ENCODE results near the gene FAM78A.
"Not testable (repeated sequence)": the region's sequence is repeated elsewhere in the genome, so short reads cannot be mapped to it uniquely, and the experiment has no call there.

FAM78A gene

DNA sequence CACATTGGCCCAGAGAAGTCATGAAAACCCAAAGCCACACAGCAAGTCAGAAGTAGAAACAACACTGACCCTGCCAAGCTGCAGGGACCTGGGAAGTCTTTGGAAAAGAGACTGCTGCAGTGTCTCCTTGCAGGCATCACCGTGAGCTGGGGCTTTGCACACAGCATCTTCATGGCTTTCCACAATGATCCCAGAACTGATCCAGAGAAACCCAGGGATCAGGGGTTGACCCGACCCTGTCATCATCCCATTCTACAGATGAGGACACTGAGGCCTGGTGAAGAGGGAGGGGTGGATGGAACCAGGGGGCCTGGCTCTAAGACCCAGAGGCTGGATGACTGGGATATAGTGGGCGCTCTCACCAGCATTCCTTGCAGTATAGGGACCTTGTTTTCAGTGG, 4.3 kb upstream of the FAM78A start:
- DNase-seq (ENCODE audit: low spot score): no peak

DNA sequence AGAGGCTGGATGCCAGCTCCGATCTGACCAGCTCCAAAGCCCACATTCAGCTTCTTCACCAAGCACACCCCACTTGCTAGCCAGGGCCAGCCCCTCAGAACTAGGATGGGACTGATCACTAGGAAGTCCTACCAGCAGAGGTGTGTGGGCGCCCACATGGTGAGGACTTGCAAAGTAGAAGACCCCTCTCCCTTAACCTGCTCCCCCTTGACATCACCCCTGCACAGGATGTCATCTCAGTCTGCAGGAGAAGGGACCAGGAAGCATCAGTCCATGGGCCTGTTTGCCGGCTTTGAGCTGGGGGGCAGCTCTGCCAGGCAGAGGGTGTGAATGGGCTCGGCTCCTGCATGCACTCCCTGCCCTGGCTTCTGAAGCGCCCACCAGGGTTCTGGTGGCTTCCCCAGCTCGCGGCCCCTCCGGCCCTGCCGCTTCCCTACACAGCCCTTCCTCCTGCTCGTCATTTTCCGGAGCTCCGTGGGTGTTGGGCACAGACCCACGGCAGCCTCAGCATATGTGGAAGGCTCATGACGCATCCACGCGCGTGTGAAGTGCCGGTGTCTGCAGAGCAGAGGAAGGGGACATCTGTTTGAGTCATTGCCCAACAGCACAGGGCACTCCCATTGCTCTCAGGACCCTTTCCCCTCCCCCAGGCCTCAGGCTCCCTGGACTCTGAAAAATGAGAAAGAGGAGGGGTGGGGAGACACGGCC, 3.7 kb upstream of the FAM78A start:
- no peak for DNase-seq (ENCODE audit: low spot score)

DNA sequence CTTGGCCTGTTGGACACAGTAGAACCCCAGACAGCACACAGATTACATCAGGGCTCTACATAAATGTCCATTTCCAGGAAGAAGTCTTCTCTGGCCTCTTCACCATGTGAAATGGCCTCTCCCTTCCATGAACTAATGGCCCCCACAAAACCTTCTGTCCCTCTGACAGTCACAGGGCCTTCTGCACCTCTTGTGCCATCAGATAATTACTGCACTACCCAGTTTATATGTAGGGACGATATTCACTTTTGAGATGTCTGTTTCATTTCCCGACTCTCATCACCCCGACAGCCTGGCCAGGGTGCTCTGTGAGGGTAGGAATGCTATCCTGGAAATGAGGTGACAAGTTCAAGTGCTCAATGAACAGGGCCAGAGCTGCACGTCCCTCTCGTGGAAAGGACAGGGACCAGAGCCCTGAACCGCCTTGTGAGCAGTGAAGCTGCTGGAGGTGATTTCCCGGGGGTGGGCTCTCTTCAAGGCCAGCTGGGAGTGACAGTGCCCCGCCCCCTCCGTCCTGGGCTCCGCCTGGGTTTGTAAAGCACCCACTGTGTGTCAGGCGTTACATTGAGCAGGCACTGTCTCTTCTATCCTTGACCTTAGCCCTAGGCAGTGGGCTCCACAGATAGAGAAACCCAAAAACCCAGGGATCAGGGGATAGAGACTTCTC, 3.0 kb upstream of the FAM78A start:
- no peak for DNase-seq (ENCODE audit: low spot score)

DNA sequence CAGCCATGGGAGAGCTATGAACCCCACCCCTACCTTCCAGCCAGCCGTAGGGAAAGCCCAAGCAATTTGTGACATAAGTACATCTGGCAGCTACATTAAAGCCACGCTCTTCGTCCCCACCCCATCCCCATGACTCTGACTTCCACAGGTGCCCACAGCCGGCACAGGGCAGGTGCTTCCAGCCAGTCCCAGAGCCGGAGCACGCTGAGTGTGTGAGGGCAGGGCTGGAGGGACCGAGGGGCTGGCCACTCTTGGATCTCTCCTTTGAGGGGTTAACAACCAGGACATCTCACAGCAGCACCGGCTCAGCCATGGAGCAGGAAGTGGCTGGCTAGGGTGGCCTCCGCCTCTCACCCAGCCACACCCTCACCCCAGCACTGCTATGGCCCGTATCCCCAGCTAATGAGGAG, 2.4 kb upstream of the FAM78A start:
- DNase-seq (ENCODE audit: low spot score): no peak

DNA sequence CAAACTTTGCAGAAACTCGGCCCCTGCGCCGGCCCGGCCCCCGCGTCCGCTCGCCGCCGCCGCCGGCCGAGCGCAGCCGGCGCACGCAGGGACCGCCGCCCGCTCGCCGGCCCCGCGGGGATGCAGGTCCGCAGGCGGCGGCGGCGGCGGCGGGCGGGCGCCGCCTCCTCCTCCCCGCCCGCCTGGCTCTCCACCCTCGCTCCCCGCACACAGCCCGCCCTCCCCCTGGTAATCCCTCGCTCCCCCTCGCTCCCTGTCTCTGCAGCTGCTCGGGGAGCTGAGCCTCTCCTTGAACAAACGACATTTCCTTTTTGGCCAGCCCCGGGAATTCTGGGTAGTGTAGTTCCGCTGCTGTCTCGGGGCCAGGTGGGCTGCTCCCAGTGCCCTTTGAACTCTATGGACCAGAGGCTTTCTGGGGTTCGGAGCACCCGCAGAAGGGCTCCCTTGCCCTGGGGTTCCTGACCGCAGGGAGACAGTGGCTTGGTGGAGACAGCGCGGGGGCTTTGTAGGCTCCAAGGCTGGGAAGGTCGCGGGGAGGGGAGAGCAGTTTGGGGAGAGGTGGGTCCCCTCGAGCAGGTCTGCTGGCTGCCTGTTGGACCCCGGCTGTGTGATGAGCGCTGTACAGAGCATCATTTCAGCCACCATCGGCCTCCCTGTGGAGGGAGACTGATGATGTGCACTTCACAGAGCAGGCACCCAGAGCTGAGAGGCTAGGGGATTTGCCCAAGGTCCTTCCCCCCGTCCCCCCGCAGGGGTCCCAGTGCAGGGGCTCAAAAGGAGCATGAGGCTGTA, 1.8 kb upstream of the FAM78A start:
- peak; percentile 90 for DNase-seq (ENCODE audit: low spot score)

DNA sequence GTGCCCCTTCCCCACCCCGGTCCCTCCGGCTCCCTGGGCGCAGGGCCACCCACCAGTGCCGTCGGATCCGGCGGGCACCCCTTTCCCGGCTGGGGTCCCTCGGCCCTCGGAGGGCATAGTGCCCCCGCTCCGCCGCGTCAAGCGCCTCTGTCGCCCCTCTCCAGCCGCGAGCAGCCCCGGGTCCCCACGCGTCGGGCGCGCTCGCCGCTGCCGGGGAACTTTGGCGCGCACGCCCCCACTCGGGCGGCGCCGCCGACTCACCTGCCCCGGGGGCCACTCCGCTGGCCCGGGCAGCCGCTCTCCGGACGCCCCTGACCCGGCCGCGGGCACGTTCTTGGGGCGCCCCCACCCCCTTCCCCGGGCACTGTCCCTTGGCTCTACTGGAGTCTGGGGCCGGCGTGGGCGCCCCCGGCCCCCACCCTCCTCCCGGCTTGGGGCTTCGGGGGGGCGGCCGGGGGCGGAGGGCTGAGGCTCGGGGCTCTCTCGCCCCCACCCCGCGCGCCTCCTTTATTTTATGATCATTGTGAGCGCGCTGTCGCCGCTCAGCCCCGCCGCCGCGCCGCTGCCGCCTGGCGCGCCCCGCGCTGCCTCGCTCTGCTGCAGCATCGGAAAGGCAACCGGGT, 1.1 kb upstream of the FAM78A start:
- DNase-seq (ENCODE audit: low spot score): no peak

DNA sequence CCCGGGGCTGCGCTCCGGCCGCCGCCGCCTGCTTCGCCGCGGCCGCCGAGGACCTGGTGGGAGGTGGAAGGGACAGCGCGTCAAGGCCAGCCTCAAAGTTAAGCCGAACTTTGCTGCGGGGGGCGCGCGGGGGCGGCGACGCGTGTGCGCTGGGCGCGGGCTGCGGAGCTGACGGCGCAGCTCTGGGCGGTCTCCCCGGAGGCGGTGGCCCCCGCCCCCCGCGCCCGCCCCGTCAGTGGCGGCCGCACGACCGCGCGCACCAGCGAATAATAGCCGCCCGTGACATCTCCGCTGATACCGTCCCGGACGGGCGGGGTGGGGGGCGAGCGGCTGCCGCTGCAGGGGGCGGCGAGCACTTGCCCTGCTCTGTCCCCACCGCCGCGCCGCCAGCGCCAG, 579 bp upstream of the FAM78A start:
- no peak for DNase-seq (ENCODE audit: low spot score)

DNA sequence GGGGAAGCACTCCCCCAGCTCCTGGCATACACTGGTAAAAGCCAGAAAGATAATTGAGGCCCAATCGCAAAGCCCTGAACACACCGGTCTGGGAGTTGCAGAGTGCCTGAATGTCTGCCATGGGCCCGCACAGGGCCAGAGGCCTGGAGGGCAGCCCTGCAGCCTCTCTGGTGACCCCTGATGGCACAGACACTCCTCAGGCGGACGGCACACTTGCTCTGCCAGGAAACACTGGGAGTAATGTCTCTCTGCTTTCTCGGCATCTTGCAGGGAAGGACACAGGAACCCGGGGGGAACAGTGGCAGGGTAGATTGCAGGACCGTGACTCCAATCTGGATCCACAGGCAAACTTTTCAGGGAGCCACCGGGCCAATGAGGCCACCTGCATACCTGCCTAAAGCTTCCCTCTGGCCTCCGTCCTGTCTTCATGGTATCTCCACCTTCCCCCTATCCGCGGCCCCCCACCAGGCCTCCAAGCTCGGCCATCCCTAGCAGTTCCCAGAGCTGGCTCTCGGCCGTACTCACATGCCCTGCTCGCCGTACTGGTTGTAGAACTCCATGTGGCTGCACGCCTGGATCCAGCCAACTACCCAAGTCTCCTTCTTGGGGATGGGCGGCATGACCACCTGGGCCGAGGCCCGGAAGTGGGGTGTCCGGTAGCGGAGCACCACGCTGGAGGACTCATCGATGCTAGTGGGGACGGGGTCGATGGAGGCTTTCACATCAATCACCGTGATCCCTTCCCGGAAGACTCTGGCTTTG, 797 bp downstream of the FAM78A start:
- DNase-seq (ENCODE audit: low spot score): no peak

DNA sequence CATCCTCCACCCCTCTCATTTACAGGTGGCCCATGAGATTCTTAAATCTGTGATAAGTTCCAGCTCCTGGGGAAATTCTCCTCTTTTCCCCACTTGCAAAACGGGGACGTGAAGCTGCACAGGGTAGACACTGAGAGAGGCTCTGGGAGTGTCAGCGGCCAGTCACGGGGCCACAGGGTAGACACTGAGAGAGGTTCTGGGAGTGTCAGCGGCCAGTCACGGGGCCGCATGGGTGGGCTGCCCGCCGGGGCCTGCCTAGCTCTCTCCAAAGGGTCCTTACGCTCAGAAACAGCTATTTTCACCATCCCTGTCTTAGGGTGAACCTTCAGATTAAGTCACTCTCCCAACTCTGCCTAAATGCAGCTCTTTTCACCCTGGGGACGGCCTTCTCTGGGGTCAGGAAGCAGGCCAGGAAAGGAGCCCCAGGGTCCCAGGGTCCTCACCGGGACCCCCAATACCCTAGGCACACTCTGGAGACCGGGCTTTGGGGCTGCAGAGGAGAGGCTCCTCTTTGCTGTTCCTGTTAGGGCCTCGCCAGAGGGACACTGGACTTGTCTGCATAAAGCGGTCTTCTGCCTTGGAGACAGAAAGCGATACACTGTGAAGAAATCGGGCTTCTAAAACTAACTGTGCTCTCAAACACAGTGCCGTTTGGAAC, 1.5 kb downstream of the FAM78A start:
- DNase-seq (ENCODE audit: low spot score): no peak

DNA sequence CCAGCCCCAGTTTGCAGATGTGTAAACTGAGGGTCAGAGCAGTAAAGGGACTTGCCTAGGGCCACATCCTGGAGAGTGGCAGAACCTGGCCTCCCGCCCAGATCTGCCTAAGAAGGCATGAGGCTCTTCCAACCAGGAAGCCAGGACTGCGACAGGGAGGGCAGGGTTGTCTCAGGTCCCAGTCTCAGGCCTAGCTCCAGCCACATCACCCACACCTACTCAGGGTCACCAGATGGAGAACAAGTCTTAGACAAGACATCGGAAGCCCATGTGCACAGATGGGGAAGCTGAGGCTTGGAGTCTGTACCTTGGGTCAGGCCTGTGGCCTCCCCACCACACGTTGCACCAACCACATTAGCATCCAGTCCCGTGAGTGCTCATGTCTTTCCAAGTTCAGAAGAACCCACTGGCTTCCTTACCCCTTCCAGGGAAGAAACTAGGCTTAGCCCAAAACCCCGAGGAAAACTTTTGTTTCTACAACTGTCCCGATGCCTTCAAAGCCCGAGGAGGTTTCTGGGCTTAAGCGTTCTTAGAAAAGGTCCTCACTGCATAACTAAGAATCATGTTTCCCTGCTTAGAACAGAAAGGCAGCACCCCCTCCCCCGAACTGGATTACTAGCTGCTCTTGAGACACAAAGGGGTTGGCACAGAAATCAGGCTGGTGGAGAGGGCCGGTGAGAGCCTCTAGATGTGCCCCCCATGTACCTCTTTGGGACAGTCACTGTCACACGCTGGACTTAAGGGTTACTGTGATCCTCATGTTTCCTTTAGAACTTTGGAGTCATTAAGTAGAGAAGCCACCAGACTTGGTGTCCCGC, 2.2 kb downstream of the FAM78A start:
- no peak for DNase-seq (ENCODE audit: low spot score)

DNA sequence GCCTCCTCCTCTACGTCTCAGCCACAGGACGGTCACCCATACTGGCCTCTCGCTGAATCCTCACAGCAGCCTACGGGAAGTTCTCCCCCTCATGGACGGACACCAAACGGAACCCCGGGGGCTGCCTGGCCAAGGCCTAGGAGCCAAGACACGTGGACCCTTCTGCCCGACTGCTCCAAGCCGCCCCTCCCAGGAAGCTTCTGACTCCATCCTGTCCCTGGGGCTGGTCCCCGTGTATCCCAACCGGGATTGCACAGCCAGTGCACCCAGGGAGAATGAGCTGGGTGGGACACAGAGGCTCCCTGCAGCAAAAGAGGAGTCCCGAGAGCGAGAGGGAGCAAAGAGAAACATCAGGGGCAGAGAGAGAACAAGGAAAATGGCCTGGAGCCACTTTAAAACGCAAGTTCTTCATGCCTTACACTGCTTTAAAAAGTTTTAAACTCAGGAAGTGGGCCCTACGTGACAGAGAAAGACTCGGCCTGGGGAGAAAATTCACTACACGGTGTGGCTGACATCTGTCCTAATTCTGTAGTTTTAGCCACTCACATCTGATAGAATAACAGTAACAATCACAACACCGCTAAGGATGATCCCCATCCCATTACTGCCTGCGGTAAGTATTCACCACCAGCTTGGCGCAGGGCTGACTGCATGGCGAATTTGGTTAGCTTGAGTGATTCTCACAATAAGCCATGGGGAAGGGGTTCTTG, 3.0 kb downstream of the FAM78A start:
- DNase-seq (ENCODE audit: low spot score): no peak

DNA sequence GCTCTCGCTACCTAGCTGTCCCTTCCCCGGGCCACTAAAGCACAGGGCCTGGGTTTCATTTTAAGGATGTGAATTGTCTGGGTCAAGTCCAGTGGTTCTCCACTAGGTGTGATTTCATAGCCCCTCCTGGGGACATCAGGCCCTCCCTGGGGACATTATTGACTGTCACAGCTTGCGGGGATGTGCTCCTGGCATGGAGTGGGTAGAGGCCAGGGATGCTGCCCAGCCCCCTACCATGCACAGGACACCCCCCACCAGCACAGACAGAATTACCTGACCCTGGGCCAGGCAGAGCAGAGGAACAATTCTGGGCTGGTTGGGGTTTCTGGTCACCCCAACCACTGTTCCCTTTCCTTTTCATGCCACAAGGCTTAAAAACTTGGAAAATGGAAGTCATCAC, 4.1 kb downstream of the FAM78A start:
- DNase-seq (ENCODE audit: low spot score): no peak

DNA sequence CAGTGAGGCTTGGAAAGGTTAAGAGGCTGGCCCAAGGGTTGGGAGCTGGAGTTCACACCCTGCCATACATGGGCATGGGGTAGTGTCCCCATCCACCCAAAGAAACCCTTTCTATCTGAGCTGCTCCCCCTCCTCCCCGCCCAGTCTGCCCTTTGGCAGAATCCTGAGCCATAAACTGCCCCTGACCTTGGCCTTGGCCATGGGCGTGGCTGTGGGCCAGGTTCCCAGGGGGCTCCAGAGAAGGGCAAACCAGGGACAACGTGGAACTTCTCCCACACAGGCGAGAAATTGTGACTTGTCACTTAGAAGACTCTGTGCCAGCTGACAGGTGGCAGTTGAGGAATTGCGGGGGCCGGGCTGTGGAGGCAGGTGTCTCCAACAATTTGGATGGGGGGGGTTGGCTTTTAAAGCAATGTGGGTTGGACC, 4.8 kb downstream of the FAM78A start:
- DNase-seq (ENCODE audit: low spot score): no peak

DNA sequence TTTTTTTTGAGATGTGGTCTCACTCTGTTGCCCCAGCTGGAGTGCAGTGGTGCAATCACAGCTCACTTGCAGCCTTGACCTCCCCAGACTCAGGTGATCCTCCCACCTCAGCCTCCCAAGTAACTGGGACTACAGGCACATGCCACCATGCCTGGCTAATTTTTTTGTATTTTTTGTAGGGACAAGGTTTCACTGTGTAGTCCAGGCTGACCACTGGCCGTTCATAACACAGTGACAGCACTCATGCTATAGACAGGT, 5.4 kb downstream of the FAM78A start:
- not testable (repeated sequence) for DNase-seq (ENCODE audit: low spot score)

DNA sequence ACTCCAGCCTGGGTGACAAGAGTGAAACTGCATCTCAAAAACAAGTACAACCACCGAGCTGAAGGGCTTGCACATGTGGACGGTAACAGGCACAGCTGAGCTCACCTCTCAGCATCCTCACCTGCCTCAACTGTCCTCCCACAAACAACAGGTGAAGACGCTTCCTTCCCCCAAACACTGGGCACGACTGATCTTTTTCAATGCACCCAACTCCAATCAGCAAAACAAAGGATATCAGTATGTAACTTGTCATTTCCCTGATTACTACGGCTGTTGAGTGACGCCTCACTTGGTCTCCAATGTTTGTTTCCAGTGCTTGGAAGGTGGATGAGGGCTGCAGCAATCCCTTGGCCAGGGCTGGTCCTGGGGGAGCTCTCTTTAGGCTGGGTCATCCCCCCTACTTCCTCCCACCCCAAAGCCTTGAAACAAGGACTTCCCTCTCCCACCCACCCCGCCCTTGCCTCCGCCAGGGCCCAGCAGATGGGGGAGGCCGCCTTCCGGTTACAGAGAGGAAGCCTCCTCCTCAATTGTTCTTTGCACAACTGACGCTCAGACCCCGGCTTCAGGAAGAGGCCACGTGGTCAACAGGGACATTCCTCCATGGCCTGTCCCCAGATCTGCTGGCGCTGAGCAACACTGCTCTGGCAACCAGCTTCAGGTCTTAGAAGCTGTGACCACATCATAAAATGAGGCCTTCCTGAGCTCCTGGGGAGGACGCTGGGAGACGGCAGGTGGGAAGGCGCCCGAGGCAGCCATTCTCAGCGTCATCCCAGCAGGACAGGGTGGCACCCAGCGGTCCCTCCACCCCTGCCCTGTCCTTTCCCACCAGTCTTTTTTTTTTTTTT, 5.9 kb downstream of the FAM78A start:
- DNase-seq (ENCODE audit: low spot score): no peak

DNA sequence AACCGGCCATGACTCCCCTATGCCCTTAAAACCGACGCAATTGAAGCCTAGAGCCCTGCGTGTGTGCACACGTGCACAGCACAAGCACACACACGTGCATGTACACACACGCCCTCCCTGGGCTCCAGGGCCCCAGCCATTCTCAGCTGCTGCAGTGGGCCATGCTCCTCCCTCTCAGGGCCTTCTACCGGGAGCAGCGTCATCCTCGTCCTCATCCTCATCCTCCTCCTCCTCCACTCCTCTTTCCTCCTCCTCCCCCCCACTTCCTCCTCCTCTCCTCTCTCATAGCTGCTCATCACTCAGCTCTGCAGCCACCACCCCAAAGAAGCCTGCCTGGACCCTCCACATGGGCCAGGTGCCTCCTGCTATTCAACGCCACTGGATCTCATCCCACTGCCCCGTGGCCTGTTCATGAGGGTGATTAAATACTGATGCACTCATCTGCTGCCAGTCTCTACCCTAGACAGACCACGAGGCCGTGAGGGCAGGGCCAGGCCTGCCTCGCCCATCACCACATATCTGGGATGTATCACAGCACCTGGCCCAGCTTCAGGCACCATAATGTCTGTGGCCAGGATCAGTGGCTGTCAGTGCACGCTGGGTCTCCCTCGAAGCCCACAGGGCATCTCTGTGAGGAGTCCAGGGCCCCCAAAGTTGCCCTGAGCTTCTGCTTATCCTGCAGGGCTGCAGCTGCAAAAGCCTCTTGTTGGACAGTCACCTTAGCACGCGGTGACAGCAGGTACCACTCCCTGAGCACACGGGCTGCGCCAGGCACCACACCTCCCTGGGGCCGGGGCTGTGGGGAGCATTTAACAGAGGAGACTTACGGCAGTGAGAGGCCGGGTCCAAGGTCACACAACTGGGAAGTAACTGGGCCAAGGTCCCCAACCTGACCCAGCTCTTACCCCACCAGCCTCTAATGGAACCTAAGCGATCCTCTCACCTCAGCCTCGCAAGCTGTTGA, 9.8 kb downstream of the FAM78A start:
- no peak for DNase-seq (ENCODE audit: low spot score)

DNA sequence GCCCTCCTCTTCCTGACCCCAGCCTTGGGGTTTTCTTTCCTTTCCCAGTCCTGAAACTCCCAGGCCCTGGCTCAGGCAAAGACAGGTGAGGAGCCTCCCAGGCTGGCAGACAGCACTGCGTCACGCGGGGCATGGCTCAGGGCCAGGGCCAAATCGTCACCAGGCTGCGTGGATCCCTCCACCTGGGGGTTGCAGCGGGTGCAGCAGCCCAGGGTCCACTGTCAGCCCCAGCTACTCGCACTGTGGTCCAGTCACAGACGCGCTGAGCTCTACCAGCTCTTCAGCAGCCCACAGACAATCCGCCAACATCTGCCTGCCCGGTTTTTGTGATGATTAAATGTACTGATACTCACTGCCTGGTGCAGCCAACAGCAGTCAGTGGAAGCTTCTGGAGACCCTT, 12.1 kb downstream of the FAM78A start:
- no peak for DNase-seq (ENCODE audit: low spot score)

DNA sequence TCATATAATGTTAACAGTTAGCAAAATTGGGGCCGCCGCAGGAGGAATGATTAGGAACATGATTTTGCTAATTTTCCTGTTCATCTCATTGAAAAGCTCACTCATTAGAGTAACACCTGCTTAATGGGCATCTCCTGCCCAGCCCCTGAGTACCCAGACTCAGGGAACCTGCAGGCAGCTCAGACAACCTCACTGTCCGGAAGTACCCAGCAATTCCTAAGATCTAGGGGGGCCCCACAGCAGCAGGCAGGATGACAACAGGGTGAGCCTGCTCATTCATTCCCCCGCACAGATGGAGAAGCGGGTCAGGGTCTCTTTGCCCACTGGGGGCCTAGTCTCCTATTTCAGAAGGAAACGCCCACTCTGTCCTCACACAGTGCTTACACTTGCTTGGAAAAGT, 12.6 kb downstream of the FAM78A start:
- DNase-seq (ENCODE audit: low spot score): no peak
